ENCODE data around the gene NAT8L. TPM values are rescaled to one million over a fixed set of nuclear protein-coding genes. Genes with fewer than 3 reads are reported as not detected.

Gene NAT8L
- total RNA-seq, 1 experiment from 2014 or later, result 13.9 TPM

DNA sequence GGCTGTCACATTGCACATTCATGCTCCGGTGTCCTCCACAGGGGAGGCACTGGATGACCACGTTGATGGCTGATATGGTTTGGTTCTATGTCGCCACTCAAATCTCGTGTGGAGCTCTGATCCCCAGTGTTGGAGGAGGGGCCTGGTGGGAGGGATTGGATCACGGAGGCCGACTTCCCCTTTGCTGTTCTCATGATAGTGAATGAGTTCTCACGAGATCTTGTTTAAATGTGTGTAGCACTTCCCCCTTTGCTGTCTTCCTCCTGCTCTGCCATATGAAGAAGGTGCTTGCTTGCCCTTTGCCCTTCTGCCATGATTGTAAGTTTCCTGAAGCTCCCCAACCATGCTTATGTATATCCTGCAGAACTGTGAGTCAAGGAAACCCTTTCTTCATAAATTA is 22.3 kb upstream of the NAT8L start:
- Histone ChIP-seq H3K56ac (ENCODE audit: insufficient read length, low read depth, low read length) (no peak overlapping the region), H2AK5ac (ENCODE audit: insufficient read length, low read length) (no peak overlapping the region), H3K4me2 (ENCODE audit: insufficient read depth, insufficient read length, low read length) (no peak overlapping the region), H4K20me1 (ENCODE audit: control insufficient read depth, insufficient read depth, insufficient read length) (no peaks in the 10 kb centered on the region), H3T11ph (ENCODE audit: low read length) (no peak overlapping the region), H3K9me3 (ENCODE audit: control insufficient read depth, low read depth, low read length) (no peaks in the 10 kb centered on the region), H3K27me3 (ENCODE audit: insufficient read depth, low read length) (peaks cover 11% of the 10 kb centered on the region; the same call in 1 of the 2 replicates), H3K9ac (ENCODE audit: extremely low read depth, insufficient read length, low read length) (no peak overlapping the region), H3K23me2 (ENCODE audit: insufficient read length, low read depth, low read length, poor library complexity, severe bottlenecking) (peaks cover 16% of the 10 kb centered on the region), H3K18ac (ENCODE audit: insufficient read length, low read depth, low read length) (no peak overlapping the region), H2BK15ac (ENCODE audit: low read depth, low read length) (no peak overlapping the region), H3K4ac (ENCODE audit: low read depth, low read length) (no peak overlapping the region), H3K79me1 (ENCODE audit: insufficient read depth, low read depth, low read length, poor library complexity, severe bottlenecking) (no peaks in the 10 kb centered on the region), H2AFZ (ENCODE audit: low read length) (no peak overlapping the region), H2BK20ac (ENCODE audit: low read depth, low read length, poor library complexity, severe bottlenecking) (no peak overlapping the region), H3K23ac (ENCODE audit: insufficient read length, low read depth, low read length) (no peak overlapping the region), H3K27ac (ENCODE audit: insufficient read length, low read depth, low read length) (no peak overlapping the region), H4K91ac (ENCODE audit: insufficient read length, low read depth, low read length) (no peak overlapping the region), H2BK120ac (ENCODE audit: low read depth, low read length, poor library complexity, severe bottlenecking) (no peak overlapping the region), H3K4me1 (ENCODE audit: insufficient read depth, low read length) (no peaks in the 10 kb centered on the region), H4K8ac (replicated peaks; ENCODE audit: insufficient read length, low read depth, low read length) (no peak overlapping the region), H3K79me2 (ENCODE audit: insufficient read depth, low read length) (no peaks in the 10 kb centered on the region), H2BK12ac (ENCODE audit: insufficient read length, low read depth, low read length) (no peak overlapping the region), H3K14ac (ENCODE audit: insufficient read depth, low read length) (no peak overlapping the region), H4K5ac (ENCODE audit: insufficient read length, low read depth, low read length) (no peak overlapping the region), H2BK5ac (ENCODE audit: insufficient read length, low read length) (no peak overlapping the region)
- Mint-ChIP-seq H3K27ac (no peak overlapping the region), H3K9me3 (0 out of 5 replicates have a peak, but pooled peaks cover 0 to 3% of the 10 kb centered on the region in 2 experiments), H3K4me3 (no peak overlapping the region), H3K36me3 (ENCODE audit: insufficient read depth in 1 of 3, low read depth in 3 of 3) (no peaks in the 10 kb centered on the region; a peak in 1 of 7 replicates), H3K27me3 (ENCODE audit: low read depth) (peaks cover 87% of the 10 kb centered on the region), H3K4me1 (no peaks in the 10 kb centered on the region)
- TF ChIP-seq, protein P1, sequence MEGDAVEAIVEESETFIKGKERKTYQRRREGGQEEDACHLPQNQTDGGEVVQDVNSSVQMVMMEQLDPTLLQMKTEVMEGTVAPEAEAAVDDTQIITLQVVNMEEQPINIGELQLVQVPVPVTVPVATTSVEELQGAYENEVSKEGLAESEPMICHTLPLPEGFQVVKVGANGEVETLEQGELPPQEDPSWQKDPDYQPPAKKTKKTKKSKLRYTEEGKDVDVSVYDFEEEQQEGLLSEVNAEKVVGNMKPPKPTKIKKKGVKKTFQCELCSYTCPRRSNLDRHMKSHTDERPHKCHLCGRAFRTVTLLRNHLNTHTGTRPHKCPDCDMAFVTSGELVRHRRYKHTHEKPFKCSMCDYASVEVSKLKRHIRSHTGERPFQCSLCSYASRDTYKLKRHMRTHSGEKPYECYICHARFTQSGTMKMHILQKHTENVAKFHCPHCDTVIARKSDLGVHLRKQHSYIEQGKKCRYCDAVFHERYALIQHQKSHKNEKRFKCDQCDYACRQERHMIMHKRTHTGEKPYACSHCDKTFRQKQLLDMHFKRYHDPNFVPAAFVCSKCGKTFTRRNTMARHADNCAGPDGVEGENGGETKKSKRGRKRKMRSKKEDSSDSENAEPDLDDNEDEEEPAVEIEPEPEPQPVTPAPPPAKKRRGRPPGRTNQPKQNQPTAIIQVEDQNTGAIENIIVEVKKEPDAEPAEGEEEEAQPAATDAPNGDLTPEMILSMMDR (conservative IDR thresholded peaks at IDR 0.05), result no peak
- WGBS (ENCODE audit: extremely low coverage, insufficient read length, low lambda C conversion rate), result no CpG with 5 or more reads among the region's 7 CpGs
- no peak for DNase-seq

All from H9 (cell line).